Stimulated activated CD8-positive, alpha-beta memory T cell treated with anti-CD3 and anti-CD28 coated beads, Interleukin-4, amount 100 ng/mL, for 24 hours (primary cell): ENCODE data around the gene PGGT1B.

Source experiments
- DNase-seq: peaks from one replicate; pipeline ENCODE4 v3.0.0-alpha.2; 2020; ENCODE audit warnings: low read depth

Gene PGGT1B

GRCh38 chr5:115262321-115263077 lies at the start of gene PGGT1B:
Gene PGGT1B, minus strand, starts transcription at chr5:115262877. Its CDS starts 26 bp downstream, at chr5:115262851.
- DNase-seq: peak; percentile 60

- DNase-seq: no peak
Measured at GRCh38 chr5:115309751-115310370, 47.2 kb upstream of the PGGT1B start.

GRCh38 chr5:115308815-115309214 lies 46.1 kb upstream of the PGGT1B start:
- DNase-seq: no peak

- no peak for DNase-seq
Measured at GRCh38 chr5:115306011-115306536, 43.4 kb upstream of the PGGT1B start.

DNA sequence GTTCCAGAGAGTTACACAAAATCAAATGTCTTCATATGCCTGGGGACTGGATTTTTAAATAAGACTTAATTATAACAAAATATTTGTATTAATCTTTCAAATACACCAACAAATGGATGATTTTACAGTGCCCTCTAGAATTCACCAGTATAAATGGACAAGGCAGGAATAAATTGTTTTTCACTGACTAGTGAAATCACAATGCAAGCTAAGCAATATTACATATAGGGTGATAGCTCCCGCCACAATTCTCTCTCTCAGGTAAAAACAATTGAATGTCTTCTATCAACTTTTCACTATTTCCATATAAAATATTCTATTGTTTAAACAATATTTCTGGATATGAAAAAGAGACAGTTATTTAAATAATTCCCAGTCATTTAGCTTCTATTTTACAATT lies 41.8 kb upstream of the PGGT1B start:
- no peak for DNase-seq

DNA sequence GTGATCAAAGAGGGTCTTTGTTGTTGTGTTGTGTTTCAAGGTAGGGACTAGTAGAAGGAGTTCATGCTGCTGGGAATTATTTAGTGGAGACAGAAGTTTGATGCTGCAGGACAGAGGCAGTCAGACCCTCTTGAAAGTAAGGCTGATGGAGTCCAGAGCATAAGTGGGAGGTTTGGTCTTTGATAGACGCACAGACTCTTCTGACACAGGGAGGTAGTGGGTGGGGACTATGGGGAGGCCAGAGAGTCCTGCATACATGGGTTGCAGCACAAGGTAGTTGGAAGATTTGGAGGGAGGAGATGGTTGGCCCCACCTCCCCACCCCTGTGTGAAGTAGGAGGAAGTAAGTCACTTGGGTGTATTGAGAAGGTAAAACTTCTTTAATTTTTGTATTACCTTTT lies 36.1 kb upstream of the PGGT1B start:
- no peak for DNase-seq

GRCh38 chr5:115297031-115297430 lies 34.4 kb upstream of the PGGT1B start:
- DNase-seq: no peak

GRCh38 chr5:115296124-115297022 lies 33.7 kb upstream of the PGGT1B start, which contains the start of gene CCDC112:
Gene CCDC112, minus strand, starts transcription at chr5:115296654. Its CDS starts 111 bp downstream, at chr5:115296543.
- DNase-seq: peak; percentile 66

DNA sequence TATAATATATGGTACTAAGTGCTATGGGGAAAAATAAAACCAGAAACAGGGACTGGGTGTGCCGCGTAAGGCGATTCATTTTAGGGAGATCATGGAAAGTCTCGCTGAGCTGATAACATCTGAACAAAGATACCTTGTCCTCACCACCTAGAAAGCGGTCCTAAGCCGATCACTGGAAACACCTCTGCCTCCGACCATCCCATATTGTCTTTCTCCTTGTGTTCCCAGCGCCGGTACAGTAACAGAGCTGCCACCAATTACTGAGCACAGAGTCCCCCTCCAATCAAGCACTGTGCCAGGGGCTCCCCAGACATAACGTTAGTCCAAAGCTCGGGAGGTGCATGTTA lies 33.1 kb upstream of the PGGT1B start:
- no peak for DNase-seq

DNA sequence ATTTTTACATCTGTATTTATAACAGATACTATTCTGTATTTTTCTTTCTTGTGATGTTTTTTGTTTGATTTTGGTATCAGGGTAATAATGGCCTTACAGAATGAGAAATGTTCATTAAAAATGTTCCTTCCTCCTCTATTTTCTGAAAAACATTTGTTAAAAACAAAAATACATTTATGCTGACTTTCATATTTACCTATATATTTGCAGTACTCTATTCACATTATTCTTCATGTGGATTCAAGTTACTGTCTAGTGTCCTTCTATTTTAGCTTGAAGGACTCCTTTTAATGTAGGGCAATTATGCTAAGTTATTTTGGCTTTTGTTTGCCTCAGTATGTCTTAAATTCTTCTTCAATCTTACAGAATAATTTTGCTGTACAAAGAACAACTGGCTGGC lies 28.7 kb upstream of the PGGT1B start:
- DNase-seq: no peak

GRCh38 chr5:115289104-115289503 lies 26.4 kb upstream of the PGGT1B start:
- DNase-seq: no peak

DNA sequence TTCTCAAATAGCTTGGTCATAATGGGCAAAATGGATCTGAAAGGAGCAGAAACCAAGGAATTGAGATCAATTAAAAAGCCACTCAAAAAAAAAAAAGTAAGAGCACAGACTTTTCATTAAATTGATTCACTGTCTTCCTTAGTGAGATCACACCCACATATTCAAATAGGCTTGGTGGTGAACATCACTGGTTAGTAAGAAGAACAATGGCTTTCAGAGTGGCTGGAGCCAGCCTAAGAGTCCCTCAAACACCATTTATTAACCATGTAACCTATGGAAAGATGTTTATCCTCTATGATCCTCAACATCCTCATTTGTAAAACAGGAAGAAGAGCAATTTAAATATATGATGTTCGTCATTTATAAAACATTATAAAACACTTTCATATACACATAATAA lies 21.3 kb upstream of the PGGT1B start:
- no peak for DNase-seq

GRCh38 chr5:115282131-115282530 lies 19.5 kb upstream of the PGGT1B start:
- no peak for DNase-seq

DNA sequence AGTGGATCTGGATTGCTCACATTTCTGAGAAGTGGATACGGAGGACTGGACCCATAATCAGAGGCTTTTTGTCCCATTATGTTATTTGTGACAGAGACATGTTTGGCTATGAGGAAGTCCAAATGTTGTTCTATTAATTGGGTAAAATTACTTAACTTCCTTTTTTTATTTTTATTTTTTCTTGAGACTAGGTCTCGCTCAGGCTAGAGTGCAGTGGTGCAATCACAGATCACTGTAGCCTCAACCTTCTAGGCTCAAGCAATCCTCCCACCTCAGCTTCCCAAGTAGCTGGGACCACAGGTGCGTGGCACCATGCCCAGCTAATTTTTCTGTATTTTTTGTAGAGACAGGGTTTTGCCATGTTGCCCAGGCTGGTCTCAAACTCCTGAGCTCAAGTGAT lies 11.9 kb upstream of the PGGT1B start:
- no peak for DNase-seq

DNA sequence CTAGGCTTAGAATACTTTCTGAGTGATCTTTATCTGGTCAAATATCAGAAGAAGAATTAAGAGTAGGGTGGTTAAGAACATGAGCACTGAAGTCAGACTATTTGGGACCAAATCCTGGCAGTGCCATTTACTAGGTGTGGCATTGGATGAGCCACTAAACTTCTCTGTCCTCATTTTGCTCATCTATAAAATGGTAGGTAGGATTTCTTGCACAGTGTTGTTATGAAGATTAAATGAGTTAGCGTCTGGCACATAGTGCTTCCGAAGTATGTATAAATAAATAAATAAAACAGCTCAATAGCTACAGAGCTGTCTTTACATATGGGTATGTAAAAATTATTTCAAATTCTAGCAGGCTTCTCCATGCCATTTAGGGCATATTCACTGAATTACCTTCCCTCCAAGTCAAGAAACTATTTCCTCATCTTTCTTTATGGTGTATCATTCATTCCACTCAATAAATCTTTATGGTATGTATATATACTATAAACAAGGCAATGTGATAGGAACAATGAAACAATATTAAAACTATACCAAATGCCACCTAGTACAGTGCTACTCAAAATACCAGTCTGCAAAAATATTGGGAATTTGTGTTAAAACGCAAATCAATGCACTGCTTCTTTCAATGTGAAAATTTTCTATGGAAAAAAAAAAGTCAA lies 9.8 kb upstream of the PGGT1B start:
- no peak for DNase-seq

- no peak for DNase-seq
Measured at GRCh38 chr5:115271295-115272050, 8.8 kb upstream of the PGGT1B start.

- no peak for DNase-seq
Measured at GRCh38 chr5:115267617-115268016, 4.9 kb upstream of the PGGT1B start.

- DNase-seq: no peak
Measured at GRCh38 chr5:115265220-115265619, 2.5 kb upstream of the PGGT1B start.

GRCh38 chr5:115264786-115265185 lies 2.1 kb upstream of the PGGT1B start:
- no peak for DNase-seq

- no peak for DNase-seq
Measured at GRCh38 chr5:115263078-115263380, 352 bp upstream of the PGGT1B start.

DNA sequence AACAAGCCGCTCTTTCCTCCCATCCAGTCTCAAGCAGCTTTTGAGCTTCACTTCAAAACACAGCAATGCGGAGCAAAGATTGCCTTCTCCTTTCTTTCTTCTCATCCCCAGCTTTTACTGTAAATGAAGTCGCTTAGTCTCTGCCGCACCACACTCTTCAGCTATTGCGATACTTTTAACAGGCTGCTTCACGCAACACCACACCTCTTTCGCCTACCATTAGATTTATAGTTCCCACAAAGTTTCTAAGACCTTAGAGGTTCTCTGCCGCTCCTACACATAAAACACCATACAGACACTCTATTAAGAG lies 711 bp downstream of the PGGT1B start:
- DNase-seq: no peak

DNA sequence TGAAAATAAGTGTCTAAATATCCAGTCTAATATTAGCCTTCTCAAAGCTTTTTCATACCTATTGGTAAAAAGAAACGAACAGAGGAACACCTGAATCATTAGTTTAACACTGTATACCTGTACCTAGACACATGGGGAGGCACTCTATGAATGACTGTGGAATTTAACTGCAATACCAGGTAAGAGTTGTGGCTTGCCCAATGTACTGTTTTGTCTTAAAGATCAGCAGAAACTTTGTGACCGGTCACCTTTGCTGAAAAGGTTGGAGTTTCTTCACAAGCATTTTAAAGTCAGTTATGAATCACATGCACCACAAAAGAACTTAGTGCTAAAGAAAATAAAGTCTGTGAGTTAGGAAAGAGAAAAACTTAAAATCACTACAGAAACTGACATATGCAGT lies 2.4 kb downstream of the PGGT1B start:
- no peak for DNase-seq
